ENCODE results near the gene TSEN2. TPM values are rescaled to one million over a fixed set of nuclear protein-coding genes. Genes with fewer than 3 reads are reported as not detected.

Gene TSEN2
- total and polyA plus RNA-seq, 11 donors = 14.3 to 22.3 (median 18.4) TPM

DNA sequence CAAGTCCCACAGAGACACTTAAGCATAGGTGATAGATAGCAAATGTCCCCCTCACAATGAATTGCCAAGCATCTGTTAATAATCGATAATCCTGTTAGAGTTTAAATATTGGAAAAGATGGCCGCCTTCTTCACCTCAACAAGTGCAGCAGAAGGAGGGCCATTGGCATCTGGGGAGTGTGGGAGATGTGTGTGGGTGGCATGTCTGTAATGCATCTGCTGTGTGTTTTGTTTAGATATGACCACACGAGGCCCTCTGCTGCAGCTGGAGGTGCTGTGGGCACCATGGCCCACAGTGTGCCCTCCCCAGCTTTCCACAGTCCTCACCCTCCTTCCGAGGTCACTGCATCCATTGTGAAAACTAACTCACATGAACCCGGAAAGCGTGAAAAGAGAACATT, 85.6 kb downstream of the TSEN2 start:
- no peak for TF ChIP-seq POLR2A (IDR thresholded peaks at IDR 0.05)
- TF ChIP-seq, protein P1, sequence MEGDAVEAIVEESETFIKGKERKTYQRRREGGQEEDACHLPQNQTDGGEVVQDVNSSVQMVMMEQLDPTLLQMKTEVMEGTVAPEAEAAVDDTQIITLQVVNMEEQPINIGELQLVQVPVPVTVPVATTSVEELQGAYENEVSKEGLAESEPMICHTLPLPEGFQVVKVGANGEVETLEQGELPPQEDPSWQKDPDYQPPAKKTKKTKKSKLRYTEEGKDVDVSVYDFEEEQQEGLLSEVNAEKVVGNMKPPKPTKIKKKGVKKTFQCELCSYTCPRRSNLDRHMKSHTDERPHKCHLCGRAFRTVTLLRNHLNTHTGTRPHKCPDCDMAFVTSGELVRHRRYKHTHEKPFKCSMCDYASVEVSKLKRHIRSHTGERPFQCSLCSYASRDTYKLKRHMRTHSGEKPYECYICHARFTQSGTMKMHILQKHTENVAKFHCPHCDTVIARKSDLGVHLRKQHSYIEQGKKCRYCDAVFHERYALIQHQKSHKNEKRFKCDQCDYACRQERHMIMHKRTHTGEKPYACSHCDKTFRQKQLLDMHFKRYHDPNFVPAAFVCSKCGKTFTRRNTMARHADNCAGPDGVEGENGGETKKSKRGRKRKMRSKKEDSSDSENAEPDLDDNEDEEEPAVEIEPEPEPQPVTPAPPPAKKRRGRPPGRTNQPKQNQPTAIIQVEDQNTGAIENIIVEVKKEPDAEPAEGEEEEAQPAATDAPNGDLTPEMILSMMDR (IDR thresholded peaks at IDR 0.05) = no peak
- Histone ChIP-seq H3K4me3 (no peak overlapping the region), H3K4me1 (peaks cover 0 to 26% (median 14%) of the 10 kb centered on the region in 12 donors), H3K27me3 (no peaks in the 10 kb centered on the region), H3K36me3 (peaks cover 0 to 64% (median 57%) of the 10 kb centered on the region in 9 donors), H3K27ac (no peak overlapping the region), H3K9me3 (peaks cover 0 to 25% (median 9%) of the 10 kb centered on the region in 12 donors)
- DNase-seq (no peak), ATAC-seq (no peak)
- 85 to 91% (median 86%) methylated on average over 6 of the region's 6 CpGs for WGBS, 4 donors
- intact Hi-C loops (cut with DNase I) = loop anchor here in 1 of 10 donors (10.0 kb wide), 1 partner anchor 155 kb away; no protein-coding TSS in a partner anchor

DNA sequence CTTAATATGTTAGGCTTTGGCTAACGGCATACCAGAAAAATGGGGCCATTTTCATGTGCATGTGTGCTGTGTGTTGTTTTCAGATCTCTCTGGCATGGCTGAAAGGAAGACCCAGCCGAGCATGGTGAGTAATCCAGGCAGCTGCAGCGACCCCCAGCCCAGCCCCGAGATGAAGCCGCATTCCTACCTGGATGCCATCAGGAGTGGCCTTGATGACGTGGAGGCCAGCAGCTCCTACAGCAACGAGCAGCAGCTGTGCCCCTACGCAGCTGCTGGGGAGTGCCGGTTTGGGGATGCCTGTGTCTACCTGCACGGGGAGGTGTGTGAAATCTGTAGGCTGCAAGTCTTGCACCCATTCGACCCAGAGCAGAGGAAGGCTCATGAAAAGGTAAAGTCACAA, 87.7 kb downstream of the TSEN2 start:
- 83 to 90% (median 87%) methylated on average over 11 of the region's 11 CpGs for WGBS, 4 donors
- H3K9me3 ChIP-seq = peaks cover 0 to 5% (median 0%) of the 10 kb centered on the region in 12 donors
- H3K27me3 ChIP-seq = no peaks in the 10 kb centered on the region
- TF ChIP-seq, protein P1 (IDR thresholded peaks at IDR 0.05) = no peak
- TF ChIP-seq POLR2A (IDR thresholded peaks at IDR 0.05) = no peak
- no peak for ATAC-seq
- peaks cover 0 to 28% (median 14%) of the 10 kb centered on the region in 12 donors for H3K4me1 ChIP-seq
- intact Hi-C loops (cut with DNase I) = no loop called here
- DNase-seq = no peak
- no peak overlapping the region for H3K27ac ChIP-seq
- H3K4me3 ChIP-seq = no peak overlapping the region
- H3K36me3 ChIP-seq = peaks cover 0 to 84% (median 77%) of the 10 kb centered on the region in 9 donors

DNA sequence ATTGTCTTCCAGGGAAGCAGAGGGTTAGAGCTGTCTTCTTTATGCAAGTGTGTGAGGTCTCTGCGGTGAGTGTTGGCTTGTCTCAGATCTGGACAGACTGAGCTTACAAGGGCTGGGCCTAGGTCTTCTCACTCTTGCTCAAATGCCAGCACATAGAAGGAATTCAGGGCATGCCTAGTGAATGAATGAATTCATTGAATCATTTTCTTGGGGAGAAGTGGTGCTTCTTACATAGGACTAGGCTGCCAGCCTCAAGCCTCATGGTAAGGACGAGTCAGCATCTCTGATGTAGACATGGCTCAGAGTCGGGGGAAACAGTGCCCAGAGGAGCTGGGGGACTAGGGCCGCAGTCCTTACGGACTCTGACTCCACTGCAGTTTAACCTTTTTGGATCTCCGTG, 89.9 kb downstream of the TSEN2 start:
- Histone ChIP-seq H3K36me3 (peaks cover 0 to 100% (median 97%) of the 10 kb centered on the region in 9 donors), H3K4me1 (peaks cover 0 to 17% (median 9%) of the 10 kb centered on the region in 12 donors), H3K27ac (peak overlapping the region in 8 of 12 donors; percentile 3 to 78 (median 68)), H3K27me3 (no peaks in the 10 kb centered on the region), H3K4me3 (no peak overlapping the region), H3K9me3 (peaks cover 0 to 5% (median 0%) of the 10 kb centered on the region in 12 donors)
- intact Hi-C loops (cut with DNase I) = no loop called here
- WGBS, 4 donors = 88 to 94% (median 90%) methylated on average over 5 to 6 of the region's 6 CpGs
- no peak for DNase-seq
- no peak for TF ChIP-seq POLR2A (IDR thresholded peaks at IDR 0.05)
- TF ChIP-seq, protein P1 (IDR thresholded peaks at IDR 0.05) = no peak
- peak in 3 of 4 donors; percentile 11 to 20 (median 14) for ATAC-seq

DNA sequence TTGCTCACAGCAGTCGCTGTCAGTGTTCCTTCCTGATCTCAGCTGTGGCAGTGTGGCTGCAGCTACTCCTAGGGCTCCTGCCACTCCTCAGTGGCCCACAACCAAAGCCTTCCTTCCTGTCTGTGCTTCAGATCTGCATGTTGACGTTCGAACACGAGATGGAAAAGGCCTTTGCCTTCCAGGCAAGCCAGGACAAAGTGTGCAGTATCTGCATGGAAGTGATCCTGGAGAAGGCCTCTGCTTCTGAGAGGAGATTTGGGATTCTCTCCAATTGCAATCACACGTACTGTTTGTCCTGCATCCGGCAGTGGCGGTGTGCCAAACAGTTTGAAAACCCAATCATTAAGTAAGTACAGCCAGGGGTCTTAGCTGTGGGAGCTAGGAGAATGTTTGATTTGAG, 90.4 kb downstream of the TSEN2 start:
- 13 to 32% (median 23%) methylated on average over 7 of the region's 7 CpGs for WGBS, 4 donors
- Histone ChIP-seq H3K4me1 (peaks cover 4 to 20% (median 9%) of the 10 kb centered on the region in 12 donors), H3K9me3 (peaks cover 0 to 5% (median 0%) of the 10 kb centered on the region in 12 donors), H3K27ac (peak overlapping the region in 8 of 12 donors; percentile 3 to 78 (median 68)), H3K4me3 (no peak overlapping the region), H3K27me3 (no peaks in the 10 kb centered on the region), H3K36me3 (peaks cover 0 to 100% (median 97%) of the 10 kb centered on the region in 9 donors)
- intact Hi-C loops (cut with DNase I) = no loop called here
- peak; percentile 81 to 94 (median 90) for ATAC-seq
- DNase-seq = peak in 2 of 5 donors; percentile 51 to 73
- no peak for TF ChIP-seq POLR2A (IDR thresholded peaks at IDR 0.05)
- TF ChIP-seq, protein P1 (IDR thresholded peaks at IDR 0.05) = no peak
